C4-2B (cell line): Measurements from ENCODE around the gene FBXO27.

Experiments
- H3K27ac ChIP-seq: fragments of 450-650 bp; 2 replicates; pipeline ENCODE4 v1.5.1; 2017
- CTCF ChIP-seq: fragments of 450-650 bp; conservative IDR thresholded peaks from 2 replicates; pipeline ENCODE4 v1.5.1; 2017; ENCODE audit warnings: mild to moderate bottlenecking
- ZFX ChIP-seq: fragments of 450-650 bp; IDR thresholded peaks from 2 replicates; pipeline ENCODE4 v1.6.1; 2017

Gene FBXO27

DNA sequence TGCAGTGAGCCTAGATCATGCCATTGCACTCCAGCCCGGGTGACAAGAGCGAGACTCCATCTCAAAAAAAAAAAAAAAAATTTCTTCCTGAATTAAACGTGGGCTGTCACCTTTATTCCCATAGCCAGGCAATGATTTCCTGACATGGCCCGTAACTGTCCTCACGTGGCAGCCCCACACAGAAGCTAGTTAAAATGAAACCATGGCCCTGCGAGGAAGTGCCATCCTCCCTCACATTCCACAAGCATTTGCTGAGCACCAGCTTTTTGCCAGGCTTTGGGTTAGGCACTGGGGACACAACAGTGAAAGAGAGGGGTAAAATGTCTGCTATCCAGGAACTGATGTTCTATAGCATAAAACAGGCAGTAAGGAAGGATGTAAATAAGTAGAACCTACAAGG lies 13.2 kb upstream of the FBXO27 start:
- TF ChIP-seq CTCF (no peak), ZFX (no peak)
- no peak overlapping the region for H3K27ac ChIP-seq

DNA sequence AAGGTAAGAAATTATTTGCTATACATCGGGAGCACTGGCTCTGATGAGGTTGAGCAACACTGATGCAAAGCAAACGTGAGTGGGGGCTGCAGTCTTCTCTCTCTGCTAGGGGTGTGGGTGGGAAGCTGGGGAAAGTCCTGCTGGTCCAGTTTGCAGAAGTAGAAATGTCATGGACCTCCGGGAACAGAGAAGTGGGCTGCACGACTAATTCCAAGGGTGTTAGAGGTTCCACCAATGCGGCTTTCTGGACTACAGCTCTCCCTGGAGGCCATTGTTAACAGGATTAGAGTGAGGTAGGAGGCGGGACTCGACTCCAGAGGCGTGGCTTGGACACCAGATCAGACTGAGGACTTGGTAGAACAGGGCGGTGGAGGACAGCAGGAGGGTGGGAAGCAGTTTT lies 5.7 kb upstream of the FBXO27 start:
- TF ChIP-seq ZFX (no peak), CTCF (no peak)
- H3K27ac ChIP-seq: no peak overlapping the region

- no peak overlapping the region for H3K27ac ChIP-seq
- no peak for TF ChIP-seq ZFX
- TF ChIP-seq CTCF: no peak
These were observed 4.8 kb upstream of the FBXO27 start for GRCh38 chr19:39037194-39037593.

DNA sequence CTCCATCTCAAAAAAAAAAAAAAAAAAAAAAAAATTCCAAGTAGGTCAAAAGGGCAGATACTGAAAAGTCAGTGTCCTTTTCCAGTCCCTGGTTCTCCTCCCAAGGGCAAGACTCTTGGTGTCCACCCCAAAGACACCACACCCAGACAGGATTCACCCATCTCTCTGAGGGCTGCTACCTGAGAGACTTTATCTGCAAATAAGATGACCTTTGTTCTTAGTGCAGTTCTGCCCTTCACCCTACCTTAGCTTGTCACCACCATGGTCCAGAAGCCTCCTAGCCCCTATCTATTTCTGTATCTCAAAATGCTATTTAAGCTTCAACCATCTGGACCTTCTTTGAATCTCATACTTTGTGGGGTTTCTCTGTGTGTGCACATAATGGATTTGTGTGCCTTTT lies 4.2 kb upstream of the FBXO27 start:
- TF ChIP-seq ZFX (no peak), CTCF (no peak)
- no peak overlapping the region for H3K27ac ChIP-seq

GRCh38 chr19:39031368-39032062 lies 834 bp downstream of the FBXO27 start:
- H3K27ac ChIP-seq: no peak overlapping the region
- TF ChIP-seq CTCF (no peak), ZFX (no peak)

- TF ChIP-seq CTCF (no peak), ZFX (no peak)
- H3K27ac ChIP-seq: no peak overlapping the region
These were observed 1.4 kb downstream of the FBXO27 start for GRCh38 chr19:39030854-39031367.

GRCh38 chr19:39024875-39025641 lies 7.3 kb downstream of the FBXO27 start:
- H3K27ac ChIP-seq: no peak overlapping the region
- no peak for TF ChIP-seq ZFX
- no peak for TF ChIP-seq CTCF
